Forelimb muscle (tissue), 1 donor: Measurements from ENCODE around the gene PGM2L1. TPM values are rescaled to one million over a fixed set of nuclear protein-coding genes. Genes with fewer than 3 reads are reported as not detected.

Source experiments
- DNase-seq: peaks from one replicate; pipeline ENCODE4 v3.0.0-alpha.2; 2013; ENCODE audit warnings: low read depth
- polyA plus RNA-seq: library from polyadenylated mRNA; unstranded; fragments of 120-200 nt; gene quantifications from one replicate; pipeline ENCODE4 v1.2.1, GENCODE V29; 2013; ENCODE audit not compliant: insufficient read length

The PGM2L1 gene
- polyA plus RNA-seq, 1 donor = 5.4 TPM

GRCh38 chr11:74299015-74299414 lies 99.2 kb downstream of the PGM2L1 start:
- no peak for DNase-seq

- DNase-seq = no peak
These were observed 100.7 kb downstream of the PGM2L1 start for GRCh38 chr11:74297484-74297883.

DNA sequence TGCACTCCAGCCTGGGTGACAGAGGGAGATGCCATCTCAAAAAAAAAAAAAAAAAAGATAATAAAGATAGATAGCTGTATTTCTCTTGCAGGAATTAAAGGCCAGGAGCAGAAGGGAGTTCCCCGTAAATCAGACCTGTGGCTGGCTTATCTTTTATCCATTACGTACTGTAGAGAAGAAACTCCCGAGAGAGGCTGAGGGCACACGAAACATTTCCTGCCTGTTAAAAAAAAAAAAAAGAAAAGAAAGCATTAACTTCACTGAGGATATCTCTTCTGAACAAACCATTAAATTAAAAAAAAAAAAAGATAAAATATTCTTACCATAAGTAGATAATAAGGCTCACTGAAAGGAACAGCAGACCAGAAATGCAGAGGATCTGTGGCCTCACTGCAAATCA lies 109.3 kb downstream of the PGM2L1 start:
- DNase-seq = no peak

- DNase-seq = no peak
These were observed 110.1 kb downstream of the PGM2L1 start for GRCh38 chr11:74288161-74288560.

DNA sequence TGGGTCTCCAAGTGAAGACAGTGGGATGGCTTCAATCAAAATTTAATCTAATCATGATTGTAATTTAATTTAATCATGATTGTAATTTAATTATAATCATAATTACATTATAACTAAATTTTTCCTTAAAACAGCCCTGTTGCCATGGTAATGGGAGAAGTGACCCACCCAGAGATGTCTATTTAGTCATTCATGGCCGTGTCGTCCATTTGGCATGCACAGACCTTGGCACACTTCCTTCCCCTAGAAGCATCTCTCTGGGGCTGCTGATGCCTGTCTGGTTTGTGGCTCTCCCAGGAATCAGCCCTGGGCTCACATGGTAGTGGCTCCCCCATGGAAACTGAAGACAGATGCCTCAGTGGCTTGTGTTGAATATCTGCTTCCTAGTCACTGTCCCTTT lies 113.8 kb downstream of the PGM2L1 start:
- no peak for DNase-seq

- no peak for DNase-seq
These were observed 114.6 kb downstream of the PGM2L1 start for GRCh38 chr11:74283580-74284180.

- no peak for DNase-seq
These were observed 115.3 kb downstream of the PGM2L1 start for GRCh38 chr11:74282914-74283371.

DNA sequence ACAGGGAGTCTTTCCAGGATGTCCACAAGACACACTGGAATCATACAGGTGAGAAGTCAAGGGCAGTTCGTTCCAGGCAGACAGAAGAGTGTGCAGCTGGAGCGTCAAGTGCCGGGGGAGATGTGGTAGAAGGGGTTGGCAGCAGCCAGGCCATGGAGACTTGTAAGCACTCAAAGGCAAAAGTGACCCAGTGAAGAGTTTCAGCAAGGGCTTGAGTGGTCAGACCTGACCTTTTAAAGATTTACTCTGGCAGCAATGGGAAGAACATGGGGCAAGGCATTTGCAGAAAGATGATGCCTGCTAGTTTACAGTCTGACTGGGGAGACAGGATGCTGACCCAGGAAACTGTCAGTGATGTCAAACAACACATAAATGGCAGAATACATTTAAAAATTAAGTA lies 115.8 kb downstream of the PGM2L1 start:
- no peak for DNase-seq

- no peak for DNase-seq
These were observed 117.7 kb downstream of the PGM2L1 start for GRCh38 chr11:74280494-74280893.

Other genes with a start within 250 kb of the PGM2L1 start
- 19.1 TPM for gene C2CD3, start 227.4 kb downstream of the PGM2L1 start, polyA plus RNA-seq
- gene PPME1, start 227.1 kb downstream of the PGM2L1 start, polyA plus RNA-seq = 40.6 TPM
- 0.94 TPM for gene P4HA3, start 86.8 kb downstream of the PGM2L1 start, polyA plus RNA-seq
- gene KCNE3, start 69.1 kb upstream of the PGM2L1 start, polyA plus RNA-seq = 1.2 TPM
- 1.9 TPM for gene LIPT2, start 95.3 kb upstream of the PGM2L1 start, polyA plus RNA-seq
- 13.8 TPM for gene POLD3, start 194.1 kb upstream of the PGM2L1 start, polyA plus RNA-seq